ENCODE data around the gene SS18L1.

SS18L1 gene

DNA sequence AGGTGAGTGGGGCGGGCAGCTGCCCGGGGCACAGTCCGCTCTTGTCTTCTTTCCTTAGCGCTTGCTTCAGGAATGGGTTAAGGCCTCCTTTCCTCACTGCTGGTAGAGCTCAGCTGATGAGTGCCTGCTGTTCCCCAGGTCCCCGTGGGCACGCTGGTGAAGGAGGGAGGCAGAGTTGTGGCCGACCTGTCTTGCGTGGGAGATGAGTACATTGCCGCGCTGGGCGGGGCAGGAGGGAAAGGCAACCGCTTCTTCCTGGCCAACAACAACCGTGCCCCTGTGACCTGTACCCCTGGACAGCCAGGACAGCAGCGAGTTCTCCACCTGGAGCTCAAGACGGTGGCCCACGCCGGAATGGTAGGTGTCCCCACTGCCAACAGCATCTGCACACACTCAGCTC, 54.9 kb downstream of the SS18L1 start:
- H3K4me3 ChIP-seq (ENCODE audit: control insufficient read depth, low read depth, low read length): no peak overlapping the region
- no peak for DNase-seq (ENCODE audit: low read depth)
- TF ChIP-seq, protein P1, sequence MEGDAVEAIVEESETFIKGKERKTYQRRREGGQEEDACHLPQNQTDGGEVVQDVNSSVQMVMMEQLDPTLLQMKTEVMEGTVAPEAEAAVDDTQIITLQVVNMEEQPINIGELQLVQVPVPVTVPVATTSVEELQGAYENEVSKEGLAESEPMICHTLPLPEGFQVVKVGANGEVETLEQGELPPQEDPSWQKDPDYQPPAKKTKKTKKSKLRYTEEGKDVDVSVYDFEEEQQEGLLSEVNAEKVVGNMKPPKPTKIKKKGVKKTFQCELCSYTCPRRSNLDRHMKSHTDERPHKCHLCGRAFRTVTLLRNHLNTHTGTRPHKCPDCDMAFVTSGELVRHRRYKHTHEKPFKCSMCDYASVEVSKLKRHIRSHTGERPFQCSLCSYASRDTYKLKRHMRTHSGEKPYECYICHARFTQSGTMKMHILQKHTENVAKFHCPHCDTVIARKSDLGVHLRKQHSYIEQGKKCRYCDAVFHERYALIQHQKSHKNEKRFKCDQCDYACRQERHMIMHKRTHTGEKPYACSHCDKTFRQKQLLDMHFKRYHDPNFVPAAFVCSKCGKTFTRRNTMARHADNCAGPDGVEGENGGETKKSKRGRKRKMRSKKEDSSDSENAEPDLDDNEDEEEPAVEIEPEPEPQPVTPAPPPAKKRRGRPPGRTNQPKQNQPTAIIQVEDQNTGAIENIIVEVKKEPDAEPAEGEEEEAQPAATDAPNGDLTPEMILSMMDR (conservative IDR thresholded peaks at IDR 0.05; ENCODE audit: control insufficient read depth, insufficient read depth, low read depth, low read length): no peak

DNA sequence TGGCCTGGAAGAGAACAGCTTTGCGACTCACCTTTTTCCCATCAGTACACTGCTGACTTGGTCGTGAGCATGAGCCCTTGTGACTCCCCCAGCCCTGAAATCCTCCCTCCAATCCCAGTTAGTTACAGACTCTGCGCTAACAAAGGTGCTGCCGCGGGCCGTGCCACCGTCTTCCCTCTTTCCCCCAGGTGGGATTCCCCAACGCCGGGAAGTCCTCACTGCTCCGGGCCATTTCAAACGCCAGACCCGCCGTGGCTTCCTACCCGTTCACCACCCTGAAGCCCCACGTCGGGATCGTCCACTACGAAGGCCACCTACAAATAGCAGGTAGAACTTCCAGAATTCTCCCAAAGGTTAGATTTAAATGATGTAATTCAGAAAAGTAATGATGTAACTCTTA, 55.4 kb downstream of the SS18L1 start:
- no peak overlapping the region for H3K4me3 ChIP-seq (ENCODE audit: control insufficient read depth, low read depth, low read length)
- no peak for DNase-seq (ENCODE audit: low read depth)
- TF ChIP-seq, protein P1 (conservative IDR thresholded peaks at IDR 0.05; ENCODE audit: control insufficient read depth, insufficient read depth, low read depth, low read length): no peak

DNA sequence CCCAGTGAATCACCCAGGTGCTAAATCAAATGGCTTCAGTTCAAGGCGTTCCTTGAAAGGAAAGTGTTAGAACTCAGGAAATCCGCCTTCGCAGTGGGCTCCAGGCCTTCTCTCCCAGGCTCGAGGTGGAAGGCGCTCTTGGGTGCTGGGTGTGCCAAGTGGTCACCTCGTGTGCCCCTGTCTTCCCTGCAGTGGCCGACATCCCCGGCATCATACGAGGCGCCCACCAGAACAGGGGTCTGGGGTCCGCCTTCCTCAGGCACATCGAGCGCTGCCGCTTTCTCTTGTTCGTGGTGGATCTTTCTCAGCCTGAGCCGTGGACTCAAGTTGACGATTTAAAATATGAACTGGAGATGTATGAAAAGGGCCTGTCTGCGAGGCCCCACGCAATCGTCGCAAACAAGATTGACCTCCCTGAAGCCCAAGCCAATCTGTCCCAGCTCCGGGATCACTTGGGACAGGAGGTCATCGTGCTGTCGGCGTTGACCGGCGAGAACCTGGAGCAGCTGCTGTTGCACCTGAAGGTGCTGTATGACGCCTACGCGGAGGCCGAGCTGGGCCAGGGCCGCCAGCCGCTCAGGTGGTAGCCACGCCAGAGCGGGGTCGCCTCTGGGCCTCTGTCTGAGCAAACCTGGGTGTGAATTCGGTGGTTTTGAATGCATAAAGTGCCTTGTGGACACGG, 57.1 kb downstream of the SS18L1 start:
- no peak for DNase-seq (ENCODE audit: low read depth)
- TF ChIP-seq, protein P1 (conservative IDR thresholded peaks at IDR 0.05; ENCODE audit: control insufficient read depth, insufficient read depth, low read depth, low read length): no peak
- no peak overlapping the region for H3K4me3 ChIP-seq (ENCODE audit: control insufficient read depth, low read depth, low read length)

DNA sequence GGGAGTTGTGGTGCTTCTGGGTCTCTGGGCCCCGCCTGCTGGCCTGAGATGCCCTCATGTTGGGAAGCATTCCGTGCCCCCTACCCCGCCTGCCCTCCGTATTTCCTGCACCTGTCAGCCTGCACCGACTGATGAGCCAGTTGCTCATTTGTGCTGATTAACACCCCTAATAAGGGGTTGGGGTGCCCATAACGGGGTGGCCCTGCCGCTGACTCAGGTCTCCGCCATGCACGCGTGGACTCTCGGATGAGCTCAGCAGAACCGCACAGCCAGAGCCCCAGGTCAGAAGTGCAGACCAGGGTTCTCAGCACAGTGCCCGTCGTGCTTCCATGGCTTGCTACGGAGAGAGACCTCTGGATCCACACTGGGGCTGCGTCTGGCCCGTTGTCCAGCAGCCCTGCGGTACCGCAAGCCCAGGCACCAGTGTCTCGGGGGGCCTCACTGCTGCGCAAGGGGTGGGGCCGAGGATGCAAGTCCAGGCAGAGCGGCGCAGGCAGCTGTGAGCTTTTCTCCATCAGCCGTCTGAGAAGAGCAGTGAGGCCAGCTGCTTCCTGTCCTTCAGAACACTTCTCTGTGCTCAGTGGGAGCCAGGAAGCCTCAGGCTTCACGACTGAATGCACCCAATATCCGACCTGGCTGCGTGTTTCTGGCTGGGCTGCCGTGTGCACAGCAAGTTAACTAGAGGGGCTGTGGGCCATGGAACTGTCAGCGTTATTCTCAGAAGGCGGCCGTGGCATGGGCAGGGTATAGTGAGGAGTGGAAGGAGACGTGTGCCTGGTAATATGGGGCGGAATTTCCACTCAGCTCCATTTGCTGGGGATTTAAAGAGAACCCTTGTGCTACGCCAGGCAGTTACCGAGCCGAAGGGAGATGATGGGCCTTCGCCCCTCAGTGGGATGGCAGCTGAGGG, 57.9 kb downstream of the SS18L1 start:
- TF ChIP-seq, protein P1 (conservative IDR thresholded peaks at IDR 0.05; ENCODE audit: control insufficient read depth, insufficient read depth, low read depth, low read length): no peak
- no peak for DNase-seq (ENCODE audit: low read depth)
- H3K4me3 ChIP-seq (ENCODE audit: control insufficient read depth, low read depth, low read length): no peak overlapping the region

DNA sequence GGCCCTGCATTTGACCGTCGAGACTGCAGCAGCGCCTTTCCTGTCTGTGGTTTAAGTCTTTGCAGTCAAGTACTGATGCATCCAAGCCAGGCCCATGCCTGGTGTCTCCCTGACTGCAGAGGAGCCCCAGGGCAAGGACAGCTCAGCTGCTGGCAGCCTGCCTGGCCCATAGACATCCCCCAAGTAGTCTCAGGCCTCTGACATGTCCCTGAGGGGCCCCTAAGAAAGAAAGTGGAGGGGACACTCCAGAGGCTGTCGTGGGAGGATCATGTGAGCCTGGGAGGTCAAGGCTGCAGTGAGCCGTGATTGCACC, 58.5 kb downstream of the SS18L1 start:
- H3K4me3 ChIP-seq (ENCODE audit: control insufficient read depth, low read depth, low read length): no peak overlapping the region
- peak; percentile 6 for DNase-seq (ENCODE audit: low read depth)
- TF ChIP-seq, protein P1 (conservative IDR thresholded peaks at IDR 0.05; ENCODE audit: control insufficient read depth, insufficient read depth, low read depth, low read length): no peak

DNA sequence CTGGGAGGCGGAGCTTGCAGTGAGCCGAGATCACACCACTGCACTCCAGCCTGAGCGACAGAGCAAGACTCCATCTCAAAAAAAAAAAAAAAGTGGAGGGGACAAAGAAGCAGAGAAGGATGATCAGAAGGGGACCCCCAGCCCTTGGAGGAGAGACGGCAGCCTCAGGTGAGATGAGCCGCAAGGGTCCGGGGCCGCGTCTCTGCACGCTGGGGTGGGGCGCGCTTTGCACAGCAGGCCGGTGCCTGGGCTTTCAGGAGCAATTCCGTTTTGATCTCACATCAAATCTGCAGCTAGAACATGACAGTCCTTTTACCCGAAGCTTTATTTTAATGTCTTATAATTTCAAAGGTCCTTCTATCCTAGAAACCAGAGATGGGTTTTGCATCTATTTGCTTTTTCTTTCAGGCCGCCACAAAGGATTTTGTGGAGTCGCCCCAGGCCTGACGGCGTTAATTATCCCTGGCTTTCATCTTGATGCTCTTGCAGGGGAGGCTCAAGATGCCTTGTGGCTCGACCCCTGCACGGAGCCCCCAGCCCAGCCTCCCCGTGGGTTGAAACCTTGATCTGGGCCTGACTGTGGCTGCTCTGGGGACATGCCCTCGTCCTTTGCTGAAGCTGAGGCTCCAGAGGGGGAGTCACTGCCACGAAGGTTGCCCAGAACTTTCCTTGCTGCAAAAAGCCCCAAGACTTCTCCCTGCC, 59.3 kb downstream of the SS18L1 start:
- no peak for DNase-seq (ENCODE audit: low read depth)
- H3K4me3 ChIP-seq (ENCODE audit: control insufficient read depth, low read depth, low read length): no peak overlapping the region
- TF ChIP-seq, protein P1 (conservative IDR thresholded peaks at IDR 0.05; ENCODE audit: control insufficient read depth, insufficient read depth, low read depth, low read length): no peak

Measured in fibroblast of mammary gland (primary cell).